Testis (tissue), 5 donors: Measurements from ENCODE around the gene NAPEPLD. TPM values are rescaled to one million over a fixed set of nuclear protein-coding genes. Genes with fewer than 3 reads are reported as not detected.
"Not testable (repeated sequence)": the region's sequence is repeated elsewhere in the genome, so short reads cannot be mapped to it uniquely, and the experiment has no call there.

Source experiments
- DNase-seq: peaks from one replicate; pipeline ENCODE4 v3.0.0-alpha.2; 2019
- H3K27ac ChIP-seq, 2 donors: fragments of 200-600 bp; sonication (generic); one replicate each; pipeline ENCODE4 v1.5.1; 2019
- H3K27me3 ChIP-seq: fragments of 200-600 bp; sonication (generic); one replicate; pipeline ENCODE4 v1.5.1; 2019
- H3K36me3 ChIP-seq: fragments of 200-600 bp; sonication (generic); one replicate; pipeline ENCODE4 v1.5.1; 2017; ENCODE audit warnings: low read depth; ENCODE audit errors: missing control alignments
- H3K4me1 ChIP-seq: fragments of 200-600 bp; sonication (generic); one replicate; pipeline ENCODE4 v1.5.1; 2019
- H3K4me3 ChIP-seq, 2 donors: fragments of 200-600 bp; sonication (generic); one replicate each; pipeline ENCODE4 v1.5.1; 2017 to 2019
- H3K9me3 ChIP-seq: fragments of 200-600 bp; sonication (generic); one replicate; pipeline ENCODE4 v1.5.1; 2017
- POLR2A ChIP-seq: fragments of 450-650 bp; IDR thresholded peaks from one replicate; pipeline ENCODE4 v1.6.1; 2017; ENCODE audit warnings: antibody characterized with exemption, mild to moderate bottlenecking, moderate library complexity
- WGBS, 2 donors: methylation state at CpG; one replicate each; pipeline ENCODE4 v1.1.5; 2018; 5-methylcytosine and 5-hydroxymethylcytosine counted together
- intact Hi-C: fragments of 100-400 bp; cut with DNase I; formaldehyde crosslinking; loops from one replicate; pipeline ENCODE4 v1.15.1; 2023; ENCODE audit warnings: low total_unique reads
- long read RNA-seq, 2 donors: transcript quantifications; one replicate each; lab custom pipeline, GENCODE V29; 2026
- polyA plus RNA-seq: library from polyadenylated mRNA; stranded (reverse); fragments of 350-450 nt; fragmentation: Illumina TruSeq; extraction: RNeasy Lipid Tissue Mini Kit (QIAGEN cat#74804); gene quantifications from one replicate; pipeline ENCODE4 v1.2.3, GENCODE V29; 2014; ENCODE audit warnings: low read depth, low replicate concordance; ENCODE audit not compliant: insufficient read depth
- total RNA-seq, 2 donors: library from RNA; depleted of rRNA; stranded (reverse); fragments of >200 nt; gene quantifications; one replicate each; pipeline ENCODE4 v1.2.3, GENCODE V29; 2016
- TF ChIP-seq, protein P1 (sequence below), 3 experiments: fragments of 450-650 bp in 2 of 3; fragments of 200-600 bp in 1 of 3; sonication (generic) in 1 of 3; IDR thresholded peaks; one replicate each; pipeline ENCODE4 v1.5.1; 2016 to 2019; ENCODE audit warnings: antibody characterized with exemption in 3 of 3, mild to moderate bottlenecking in 2 of 3, moderate library complexity in 1 of 3

Gene NAPEPLD
- total RNA-seq (10 to 100 TPM; 44.7 to 53.1 TPM), polyA plus RNA-seq (32.3 TPM)
- long read RNA-seq, donor 1, partial matches to known transcripts: 0 of 6 reads
- long read RNA-seq, donor 1, other reads (novel, unspliced or antisense): 0 of 6 reads
- long read RNA-seq, donor 2, full-length matches to known transcripts: 3 of 3 reads
- long read RNA-seq, donor 2, partial matches to known transcripts: 0 of 3 reads
- long read RNA-seq, donor 2, other reads (novel, unspliced or antisense): 0 of 3 reads

DNA sequence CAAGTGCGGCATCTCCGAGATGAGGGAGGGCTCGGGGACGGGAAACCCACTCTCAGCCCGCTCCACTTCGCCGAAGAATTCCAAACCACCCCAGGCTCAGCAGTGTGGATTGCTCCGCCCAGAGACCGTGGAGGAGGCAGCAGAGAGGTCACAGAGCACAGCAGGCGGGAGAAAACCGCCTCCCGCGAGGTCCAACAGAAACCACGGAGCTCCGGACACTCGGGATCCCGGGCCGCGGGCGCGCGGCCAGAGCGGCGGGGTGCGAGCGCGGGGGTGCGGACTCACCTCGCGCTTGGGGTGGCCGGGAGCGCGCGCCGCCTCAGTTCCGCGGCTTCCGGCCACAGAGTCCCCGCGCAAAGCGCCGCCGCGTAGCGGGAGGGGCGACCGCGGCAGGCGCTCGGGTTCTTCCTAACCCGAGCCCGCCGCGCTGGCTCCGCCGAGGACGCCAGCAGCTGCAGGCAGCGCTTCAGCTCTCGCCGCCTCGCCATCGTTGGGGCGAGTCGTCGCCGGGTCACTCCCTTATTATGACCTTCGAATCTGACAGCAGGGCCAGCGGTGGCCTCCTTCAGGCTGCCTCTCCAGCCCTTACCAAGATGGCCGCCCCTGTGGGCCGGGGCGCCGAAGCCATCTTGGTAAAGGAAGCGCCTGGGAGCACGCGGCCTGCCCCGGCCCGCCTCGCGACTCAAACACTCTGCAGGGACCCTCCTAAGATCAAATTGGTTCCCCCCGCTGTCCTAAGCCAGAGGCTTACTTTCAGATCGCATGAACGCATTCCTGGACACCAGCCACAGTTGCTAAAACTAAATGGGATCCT, at the start of gene NAPEPLD:
Gene NAPEPLD (minus strand): TSS at position 106 of the 814 bp plus-strand sequence. CDS start 20,323 bp downstream, outside the sequence.
- Histone ChIP-seq H3K27ac (peak within 1 kb of the TSS; percentile 97 to 98), H3K9me3 (no peaks in the 10 kb centered on the region), H3K4me3 (peak within 1 kb of the TSS; percentile 72 to 81), H3K27me3 (no peaks in the 10 kb centered on the region), H3K4me1 (peaks cover 8% of the 10 kb centered on the region), H3K36me3 (no peaks in the 10 kb centered on the region)
- TF ChIP-seq, protein P1, sequence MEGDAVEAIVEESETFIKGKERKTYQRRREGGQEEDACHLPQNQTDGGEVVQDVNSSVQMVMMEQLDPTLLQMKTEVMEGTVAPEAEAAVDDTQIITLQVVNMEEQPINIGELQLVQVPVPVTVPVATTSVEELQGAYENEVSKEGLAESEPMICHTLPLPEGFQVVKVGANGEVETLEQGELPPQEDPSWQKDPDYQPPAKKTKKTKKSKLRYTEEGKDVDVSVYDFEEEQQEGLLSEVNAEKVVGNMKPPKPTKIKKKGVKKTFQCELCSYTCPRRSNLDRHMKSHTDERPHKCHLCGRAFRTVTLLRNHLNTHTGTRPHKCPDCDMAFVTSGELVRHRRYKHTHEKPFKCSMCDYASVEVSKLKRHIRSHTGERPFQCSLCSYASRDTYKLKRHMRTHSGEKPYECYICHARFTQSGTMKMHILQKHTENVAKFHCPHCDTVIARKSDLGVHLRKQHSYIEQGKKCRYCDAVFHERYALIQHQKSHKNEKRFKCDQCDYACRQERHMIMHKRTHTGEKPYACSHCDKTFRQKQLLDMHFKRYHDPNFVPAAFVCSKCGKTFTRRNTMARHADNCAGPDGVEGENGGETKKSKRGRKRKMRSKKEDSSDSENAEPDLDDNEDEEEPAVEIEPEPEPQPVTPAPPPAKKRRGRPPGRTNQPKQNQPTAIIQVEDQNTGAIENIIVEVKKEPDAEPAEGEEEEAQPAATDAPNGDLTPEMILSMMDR (IDR thresholded peaks at IDR 0.05): no peak
- TF ChIP-seq POLR2A: no peak
- DNase-seq: peak; percentile 94
- intact Hi-C loops: no loop called here
- WGBS, 2 donors: 3 to 8% methylated on average over 18 to 64 of the region's 82 CpGs

DNA sequence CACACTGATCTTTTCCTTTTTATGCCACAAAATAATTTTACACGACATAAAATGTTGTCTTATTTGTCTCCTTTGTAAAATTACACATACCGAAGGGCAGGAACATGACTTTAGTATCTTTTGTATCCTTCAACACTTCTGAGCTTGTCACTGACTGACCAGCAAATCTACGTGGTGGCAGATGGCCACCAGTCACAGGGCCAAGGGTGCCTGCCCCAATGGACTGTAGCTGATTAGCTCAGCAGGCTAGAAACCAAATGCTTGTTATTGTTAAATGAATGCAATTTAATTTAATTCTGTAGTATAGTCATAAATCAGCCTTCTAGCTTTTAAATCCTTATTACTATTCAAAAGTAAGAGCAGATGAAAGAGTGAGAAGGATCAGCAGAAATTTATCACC, 49.2 kb upstream of the NAPEPLD start:
- H3K27me3 ChIP-seq, H3K4me3 ChIP-seq, H3K4me1 ChIP-seq, H3K9me3 ChIP-seq, DNase-seq, H3K36me3 ChIP-seq, H3K27ac ChIP-seq, intact Hi-C loops: not testable (repeated sequence)
- 61 to 83% methylated on average over 3 of the region's 3 CpGs for WGBS, 2 donors

DNA sequence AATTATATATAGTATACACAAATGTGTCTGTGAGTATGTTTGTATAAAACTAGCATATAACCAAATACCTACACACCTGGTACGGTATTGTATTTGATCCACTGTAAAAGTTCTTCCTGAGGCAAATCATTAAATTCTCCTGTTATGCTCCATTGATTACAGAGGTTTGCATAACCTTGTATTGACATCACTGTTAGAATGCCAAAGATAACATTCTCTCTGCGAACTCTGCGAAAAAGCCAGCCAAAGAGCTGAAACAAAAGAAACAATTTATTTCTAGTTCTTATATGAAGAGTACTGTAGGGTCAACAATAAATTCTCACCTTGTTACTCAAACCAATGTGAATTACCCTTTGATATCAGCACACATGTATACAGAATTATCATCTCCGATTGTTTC, 46.5 kb upstream of the NAPEPLD start:
- intact Hi-C loops, H3K4me1 ChIP-seq, H3K9me3 ChIP-seq, H3K27ac ChIP-seq, DNase-seq, H3K27me3 ChIP-seq, H3K4me3 ChIP-seq, H3K36me3 ChIP-seq: not testable (repeated sequence)
- WGBS, 2 donors: 51 to 68% methylated on average over 4 of the region's 4 CpGs

GRCh38 chr7:103172415-103173146, 23.7 kb upstream of the NAPEPLD start:
- H3K27me3 ChIP-seq, intact Hi-C loops, H3K27ac ChIP-seq, H3K9me3 ChIP-seq, DNase-seq, H3K4me1 ChIP-seq, H3K36me3 ChIP-seq, H3K4me3 ChIP-seq: not testable (repeated sequence)
- 75 to 88% methylated on average over 5 to 8 of the region's 8 CpGs for WGBS, 2 donors

- 94 to 97% methylated on average over 6 of the region's 6 CpGs for WGBS, 2 donors
- H3K36me3 ChIP-seq, intact Hi-C loops, H3K4me1 ChIP-seq, H3K4me3 ChIP-seq, H3K27ac ChIP-seq, H3K9me3 ChIP-seq, DNase-seq, H3K27me3 ChIP-seq: not testable (repeated sequence)
These were observed 23.0 kb upstream of the NAPEPLD start for GRCh38 chr7:103171695-103172414.

GRCh38 chr7:103166921-103167544, 18.1 kb upstream of the NAPEPLD start:
- H3K27ac ChIP-seq, intact Hi-C loops, DNase-seq, H3K36me3 ChIP-seq, H3K9me3 ChIP-seq, H3K27me3 ChIP-seq, H3K4me3 ChIP-seq, H3K4me1 ChIP-seq: not testable (repeated sequence)
- WGBS, 2 donors: 88 to 90% methylated on average over 3 of the region's 3 CpGs

DNA sequence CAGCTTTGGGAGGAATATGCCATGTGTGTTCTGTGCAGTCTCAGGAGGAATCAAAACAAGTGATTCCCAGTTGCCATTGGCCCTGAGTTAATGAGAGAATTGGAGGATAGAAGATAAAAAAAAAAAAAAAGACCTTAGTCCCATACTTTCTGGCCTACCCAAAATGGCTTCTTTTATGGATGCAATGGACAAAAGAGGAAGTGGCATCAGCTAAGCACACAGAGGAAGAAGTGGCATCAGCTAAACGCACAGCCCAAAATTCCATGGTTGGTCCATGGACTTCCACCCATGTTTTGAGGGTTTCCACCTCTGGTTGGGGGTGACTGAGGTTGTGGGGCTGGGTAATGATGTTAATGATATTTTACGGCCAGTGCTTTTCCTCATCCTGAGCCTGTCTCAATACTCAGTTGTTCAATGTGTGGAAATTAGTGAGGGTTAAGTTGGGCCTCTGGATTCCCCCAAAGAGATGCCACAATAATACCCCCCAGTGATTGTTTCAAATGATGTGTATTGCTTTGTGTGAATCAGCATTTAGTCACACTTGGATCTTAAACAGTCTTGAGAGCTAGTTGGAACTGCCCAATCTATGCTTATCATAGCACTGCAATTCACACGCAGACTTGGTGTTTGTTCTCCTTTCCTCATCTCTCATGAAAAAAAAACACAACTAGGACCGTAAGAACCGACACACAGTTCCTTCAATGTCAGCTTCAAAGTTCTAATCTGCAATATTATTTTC, 14.4 kb upstream of the NAPEPLD start:
- H3K27me3 ChIP-seq, H3K4me1 ChIP-seq, DNase-seq, H3K36me3 ChIP-seq, H3K27ac ChIP-seq, H3K9me3 ChIP-seq, H3K4me3 ChIP-seq, intact Hi-C loops: not testable (repeated sequence)
- 76 to 84% methylated on average over 5 of the region's 5 CpGs for WGBS, 2 donors

- H3K27me3 ChIP-seq, H3K4me1 ChIP-seq, H3K36me3 ChIP-seq, intact Hi-C loops, H3K4me3 ChIP-seq, H3K27ac ChIP-seq, H3K9me3 ChIP-seq: not testable (repeated sequence)
- 15 to 29% methylated on average over 2 of the region's 2 CpGs for WGBS, 2 donors
- peak; percentile 68 for DNase-seq
These were observed 13.7 kb upstream of the NAPEPLD start for GRCh38 chr7:103162641-103163040.

DNA sequence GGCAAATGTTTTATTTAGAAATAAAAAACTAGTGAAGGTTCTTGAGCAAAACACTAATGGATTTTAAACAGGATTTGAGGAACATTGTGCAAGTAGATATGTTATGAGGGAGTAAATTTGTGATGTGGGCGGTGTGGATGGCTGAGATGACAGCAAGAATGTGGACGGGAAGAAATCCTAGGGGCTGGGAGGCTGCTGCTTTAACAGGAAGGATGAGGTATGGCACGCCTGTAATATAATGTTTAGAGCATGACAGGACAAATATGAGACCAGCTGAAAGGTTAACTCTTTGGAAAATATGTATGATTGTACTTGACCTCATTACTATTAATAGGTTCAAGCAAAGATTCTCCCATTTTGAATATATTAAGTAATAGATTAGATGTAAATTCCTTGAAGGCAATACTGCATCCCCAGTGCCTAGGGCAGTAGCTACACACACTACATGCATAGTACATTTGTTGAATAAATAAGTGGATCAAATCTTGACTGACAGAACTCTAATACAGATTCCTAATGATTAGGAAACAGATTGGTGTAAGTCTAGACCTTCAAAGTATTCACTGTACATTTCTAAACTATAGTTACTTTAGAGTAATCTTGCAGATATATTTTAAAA, 13.2 kb upstream of the NAPEPLD start:
- H3K36me3 ChIP-seq, H3K9me3 ChIP-seq, H3K4me3 ChIP-seq, H3K4me1 ChIP-seq, DNase-seq, H3K27me3 ChIP-seq, H3K27ac ChIP-seq, intact Hi-C loops: not testable (repeated sequence)
- 68 to 69% methylated on average over 3 of the region's 3 CpGs for whole genome bisulfite sequencing, 2 donors
